Psoas muscle (tissue), 8 donors: Measurements from ENCODE around the gene MTHFR. TPM values are rescaled to one million over a fixed set of nuclear protein-coding genes. Genes with fewer than 3 reads are reported as not detected.
A peak's percentile ranks its signal among the peaks of the same experiment; 100 is the strongest.

Experiments used
- ATAC-seq, 4 donors: fragments of 200-7000 bp; cut with Tn5 transposase; one replicate each; pipeline ENCODE4 v1.9.1; 2020; ENCODE audit warnings: moderate library complexity in 3 of 4, mild to moderate bottlenecking in 2 of 4
- DNase-seq, 2 donors: peaks; one replicate each; pipeline ENCODE4 v3.0.0-alpha.2; 2020
- H3K27ac ChIP-seq: fragments of 200-600 bp; one replicate; pipeline ENCODE4 v1.8.0; 2022
- H3K27me3 ChIP-seq, 3 donors: fragments of 200-600 bp in 1 of 3; one replicate each; pipeline versions ENCODE4 v1.6.1 to v1.8.0; 2013 to 2022; ENCODE audit warnings: low read length in 2 of 3, mild to moderate bottlenecking in 2 of 3, moderate library complexity in 1 of 3; ENCODE audit not compliant: insufficient read depth in 3 of 3
- H3K36me3 ChIP-seq, 2 donors: fragments of 200-600 bp in 1 of 2; one replicate each; pipeline versions ENCODE4 v1.6.1 to v1.8.0; 2013 to 2022; ENCODE audit warnings: low read depth in 1 of 2, mild to moderate bottlenecking in 1 of 2, moderate library complexity in 1 of 2; ENCODE audit not compliant: insufficient read depth in 1 of 2
- H3K4me1 ChIP-seq: fragments of 200-600 bp; one replicate; pipeline ENCODE4 v1.8.0; 2022
- H3K4me3 ChIP-seq: fragments of 200-600 bp; one replicate; pipeline ENCODE4 v1.8.0; 2022; ENCODE audit warnings: mild to moderate bottlenecking
- H3K9me3 ChIP-seq: fragments of 200-600 bp; one replicate; pipeline ENCODE4 v1.8.0; 2022
- WGBS, 3 donors: extraction: QIAGEN DNeasy Blood & Tissue Kit; methylation state at CpG; one replicate each; pipeline versions ENCODE4 v1.1.6 to v1.1.7; 2013; 5-methylcytosine and 5-hydroxymethylcytosine counted together
- intact Hi-C, 2 donors: fragments of 100-400 bp; cut with DNase I; formaldehyde crosslinking; loops; one replicate each; pipeline versions ENCODE4 v1.11.0 to v1.14.2; 2022
- polyA plus RNA-seq, 3 donors: library from polyadenylated mRNA; stranded (reverse); fragments of 200-250 nt; gene quantifications; one replicate each; pipeline ENCODE4 v1.2.3, GENCODE V29; 2013
- total RNA-seq, 4 donors: library from RNA; stranded (reverse); fragmentation: NEBNext Ultra II Directional in 2 of 4; extraction: Animal tissue kit (Norgen Biotek cat#: 25700) in 2 of 4; gene quantifications; one replicate each; pipeline versions ENCODE4 v1.2.1 to v1.2.4, GENCODE V29; 2021 to 2023
- TF ChIP-seq, protein P1 (sequence below): fragments of 200-600 bp; IDR thresholded peaks from one replicate; pipeline ENCODE4 v1.8.0; 2022; ENCODE audit warnings: antibody characterized with exemption
- donor health status: healthy with polysubstance abuse.
- donor health status: DM: no; HTN: no; CAD: no; lungs with moderate emphysema.
- donor health status: Bipolar disorder and iron deficiency.
- donor health status: healthy.
- donor health status: DM: yes; HTN: yes; CAD: no.
- donor health status: DM: no; HTN: no; CAD: no.
- donor health status: DM: no; HTN: no; CAD: no.
- donor health status: DM: yes; HTN: yes; CAD: no.

The MTHFR gene
- total and polyA plus RNA-seq, 7 donors = 5.8 to 26.2 (median 15.3) TPM

DNA sequence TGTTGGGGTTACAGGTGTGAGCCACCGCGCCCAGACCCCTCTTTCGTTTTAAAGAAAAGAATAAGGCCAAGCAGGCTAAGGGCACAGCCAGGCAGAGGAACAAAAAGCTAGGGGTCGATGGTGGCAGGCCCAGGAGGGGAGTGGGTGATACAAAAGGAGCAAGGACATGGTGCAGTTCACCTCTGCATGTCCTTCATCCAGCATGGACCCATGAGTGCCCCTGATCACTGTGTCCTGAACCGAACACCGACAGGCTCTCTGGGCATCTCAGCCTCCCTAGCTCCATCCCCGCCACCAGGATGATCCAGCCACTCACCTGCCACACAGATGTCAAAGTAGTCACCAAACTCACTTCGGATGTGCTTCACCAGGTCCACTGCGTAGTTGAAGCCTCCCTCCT is 5.9 kb downstream of the MTHFR start:
- no peaks in the 10 kb centered on the region for H3K9me3 ChIP-seq
- no peak overlapping the region for H3K27ac ChIP-seq
- TF ChIP-seq, protein P1, sequence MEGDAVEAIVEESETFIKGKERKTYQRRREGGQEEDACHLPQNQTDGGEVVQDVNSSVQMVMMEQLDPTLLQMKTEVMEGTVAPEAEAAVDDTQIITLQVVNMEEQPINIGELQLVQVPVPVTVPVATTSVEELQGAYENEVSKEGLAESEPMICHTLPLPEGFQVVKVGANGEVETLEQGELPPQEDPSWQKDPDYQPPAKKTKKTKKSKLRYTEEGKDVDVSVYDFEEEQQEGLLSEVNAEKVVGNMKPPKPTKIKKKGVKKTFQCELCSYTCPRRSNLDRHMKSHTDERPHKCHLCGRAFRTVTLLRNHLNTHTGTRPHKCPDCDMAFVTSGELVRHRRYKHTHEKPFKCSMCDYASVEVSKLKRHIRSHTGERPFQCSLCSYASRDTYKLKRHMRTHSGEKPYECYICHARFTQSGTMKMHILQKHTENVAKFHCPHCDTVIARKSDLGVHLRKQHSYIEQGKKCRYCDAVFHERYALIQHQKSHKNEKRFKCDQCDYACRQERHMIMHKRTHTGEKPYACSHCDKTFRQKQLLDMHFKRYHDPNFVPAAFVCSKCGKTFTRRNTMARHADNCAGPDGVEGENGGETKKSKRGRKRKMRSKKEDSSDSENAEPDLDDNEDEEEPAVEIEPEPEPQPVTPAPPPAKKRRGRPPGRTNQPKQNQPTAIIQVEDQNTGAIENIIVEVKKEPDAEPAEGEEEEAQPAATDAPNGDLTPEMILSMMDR = no peak
- peaks cover 36% of the 10 kb centered on the region for H3K4me1 ChIP-seq
- DNase-seq = no peak
- intact Hi-C loops = loop anchor here in 1 of 2 donors (10.0 kb wide), 1 partner anchor 535 kb away; no protein-coding TSS in a partner anchor
- no peaks in the 10 kb centered on the region for H3K27me3 ChIP-seq
- H3K36me3 ChIP-seq = peaks cover 5 to 66% of the 10 kb centered on the region in 2 donors
- no peak for ATAC-seq
- no peak overlapping the region for H3K4me3 ChIP-seq
- 94 to 96% (median 96%) methylated on average over 8 to 9 of the region's 9 CpGs for WGBS, 3 donors

DNA sequence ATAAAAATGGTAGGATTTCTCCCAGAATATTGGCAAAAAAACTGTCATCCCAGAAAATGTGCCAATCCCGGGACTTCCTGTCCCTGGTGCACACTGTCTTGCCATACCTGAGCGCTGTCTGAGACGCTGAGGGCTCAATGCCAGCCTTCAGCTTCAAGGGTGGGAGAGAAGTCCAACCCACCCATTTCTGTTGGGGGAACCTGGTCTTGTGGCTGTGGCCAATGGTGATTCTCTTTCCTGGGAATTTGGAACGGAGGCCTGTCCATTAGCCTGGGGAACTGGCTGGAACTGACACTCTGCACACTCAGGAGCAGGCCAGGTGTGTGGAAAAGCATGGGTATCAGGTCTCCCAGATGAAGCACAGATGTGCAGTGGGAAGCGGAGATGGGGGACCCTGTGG is 6.7 kb downstream of the MTHFR start:
- peaks cover 28% of the 10 kb centered on the region for H3K4me1 ChIP-seq
- DNase-seq (no peak), ATAC-seq (no peak)
- no peaks in the 10 kb centered on the region for H3K9me3 ChIP-seq
- 94 to 99% (median 96%) methylated on average over 5 of the region's 5 CpGs for WGBS, 3 donors
- H3K27ac ChIP-seq = peak overlapping the region; percentile 7
- H3K27me3 ChIP-seq = no peaks in the 10 kb centered on the region
- peaks cover 5 to 74% of the 10 kb centered on the region in 2 donors for H3K36me3 ChIP-seq
- intact Hi-C loops = no loop called here
- H3K4me3 ChIP-seq = no peak overlapping the region
- TF ChIP-seq, protein P1 = no peak

DNA sequence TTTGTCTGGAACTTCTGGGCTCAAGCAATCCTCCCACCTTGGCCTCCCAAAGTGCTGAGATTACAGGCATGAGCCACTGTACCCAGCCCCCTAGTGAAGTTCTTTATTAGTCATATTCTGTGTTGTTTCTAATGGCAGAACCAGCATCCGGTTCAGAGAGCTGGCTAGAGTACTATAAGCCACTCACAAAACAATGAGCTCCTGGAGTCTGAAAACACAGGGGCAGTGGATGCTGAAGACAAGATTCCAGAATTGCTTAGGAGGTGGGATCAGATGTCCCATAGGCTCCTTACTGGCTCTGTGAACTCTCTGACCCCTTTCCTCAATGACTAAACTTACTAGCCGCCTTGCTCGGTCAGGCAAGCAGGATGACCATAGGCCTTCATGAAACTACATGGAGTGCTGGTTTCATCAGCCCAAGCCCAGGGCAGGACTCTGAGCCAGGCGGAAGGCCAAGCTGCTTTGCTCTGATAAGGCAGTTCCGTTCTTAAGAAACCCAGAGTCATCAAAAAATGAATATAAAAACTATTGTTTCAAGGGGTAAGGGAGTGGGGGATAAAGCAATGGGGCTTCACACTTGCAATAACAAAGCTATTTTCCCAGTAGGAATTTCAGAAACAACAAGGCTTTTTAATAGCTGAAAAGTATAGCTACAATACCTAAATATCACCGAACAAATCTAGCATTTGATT is 8.1 kb downstream of the MTHFR start:
- peaks cover 26% of the 10 kb centered on the region for H3K4me1 ChIP-seq
- H3K36me3 ChIP-seq = peaks cover 5 to 89% of the 10 kb centered on the region in 2 donors
- DNase-seq = no peak
- TF ChIP-seq, protein P1 = no peak
- intact Hi-C loops = no loop called here
- H3K27me3 ChIP-seq = no peaks in the 10 kb centered on the region
- WGBS, 3 donors = 73 to 91% (median 91%) methylated on average over 6 of the region's 6 CpGs
- no peaks in the 10 kb centered on the region for H3K9me3 ChIP-seq
- no peak for ATAC-seq
- H3K27ac ChIP-seq = peak overlapping the region; percentile 57
- H3K4me3 ChIP-seq = no peak overlapping the region

DNA sequence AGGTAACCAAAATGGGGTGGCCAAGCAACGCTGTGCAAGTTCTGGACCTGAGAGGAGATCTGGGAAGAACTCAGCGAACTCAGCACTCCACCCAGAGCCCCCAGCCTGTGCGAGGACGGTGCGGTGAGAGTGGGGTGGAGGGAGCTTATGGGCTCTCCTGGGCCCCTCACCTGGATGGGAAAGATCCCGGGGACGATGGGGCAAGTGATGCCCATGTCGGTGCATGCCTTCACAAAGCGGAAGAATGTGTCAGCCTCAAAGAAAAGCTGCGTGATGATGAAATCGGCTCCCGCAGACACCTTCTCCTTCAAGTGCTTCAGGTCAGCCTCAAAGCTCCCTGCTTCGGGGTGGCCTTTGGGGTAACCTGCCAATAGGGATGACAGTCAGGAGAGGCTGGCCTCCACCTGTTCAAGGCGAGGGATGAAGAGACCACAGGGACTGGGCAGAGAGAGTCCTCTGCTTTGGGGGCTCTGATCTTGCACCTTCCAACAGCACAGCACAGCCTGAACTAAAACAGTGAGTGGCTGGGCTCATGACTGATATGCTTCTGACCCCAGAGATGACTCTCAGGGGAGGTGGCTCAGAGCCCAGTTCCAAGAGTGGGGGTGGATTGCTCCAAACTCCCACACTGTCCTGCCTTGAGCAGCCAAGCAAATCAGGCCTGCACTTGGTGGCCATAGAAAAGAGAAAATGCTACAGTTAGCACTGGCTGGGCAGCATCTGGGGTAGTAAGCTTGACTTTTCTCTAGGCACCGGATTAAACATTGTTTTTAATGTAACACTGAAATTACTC is 9.5 kb downstream of the MTHFR start:
- H3K36me3 ChIP-seq = peaks cover 5 to 98% of the 10 kb centered on the region in 2 donors
- no peak overlapping the region for H3K4me3 ChIP-seq
- no peaks in the 10 kb centered on the region for H3K9me3 ChIP-seq
- peak overlapping the region; percentile 58 for H3K27ac ChIP-seq
- peak in 2 of 4 donors; percentile 21 for ATAC-seq
- intact Hi-C loops = no loop called here
- H3K27me3 ChIP-seq = no peaks in the 10 kb centered on the region
- 86 to 92% (median 90%) methylated on average over 15 of the region's 15 CpGs for WGBS, 3 donors
- TF ChIP-seq, protein P1 = no peak
- DNase-seq = no peak
- peaks cover 33% of the 10 kb centered on the region for H3K4me1 ChIP-seq
